Panc1 (cell line): Measurements from ENCODE around the gene STK10. TPM values are rescaled to one million over a fixed set of nuclear protein-coding genes. Genes with fewer than 3 reads are reported as not detected.

ENCODE experiments used
- ATAC-seq: fragments of 200-7000 bp; cut with Tn5 transposase; 2 replicates; pipeline ENCODE4 v1.9.1; 2020; ENCODE audit warnings: mild to moderate bottlenecking, moderate library complexity
- BruUV-seq: library from RNA; stranded (reverse); fragments of 400-500 nt; replicated peaks from 2 replicates; lab custom pipeline; 2021; lab: Mats Ljungman, UMichigan
- CTCF ChIA-PET: fragments of 300-600 bp; sonication (Branson Sonifier 250); formaldehyde crosslinking; loops from one replicate; lab custom pipeline; 2022; ENCODE audit warnings: antibody characterized with exemption; lab: Charles Lee
- POLR2A ChIA-PET: fragments of 300-600 bp; sonication (Branson Sonifier 250); formaldehyde crosslinking; loops from one replicate; lab custom pipeline; 2022; ENCODE audit warnings: antibody characterized with exemption; lab: Charles Lee
- DNase-seq: peaks from one replicate; pipeline ENCODE4 v3.0.0-alpha.2; 2010; ENCODE audit warnings: low read depth, low spot score
- H3K27ac ChIP-seq: 2 replicates; pipeline ENCODE4 v1.5.1; 2011; ENCODE audit warnings: mild to moderate bottlenecking, low read length, inconsistent platforms
- H3K27me3 ChIP-seq: fragments of 200-500 bp; sonication (Bioruptor generic); 2 replicates; pipeline ENCODE4 v1.6.0; 2014; ENCODE audit warnings: low read length, inconsistent platforms; ENCODE audit not compliant: control insufficient read depth, insufficient read depth
- H3K36me3 ChIP-seq: fragments of 200-500 bp; sonication (Bioruptor generic); 2 replicates; pipeline ENCODE4 v1.5.1; 2014; ENCODE audit warnings: inconsistent platforms, mild to moderate bottlenecking, low read length, moderate library complexity; ENCODE audit not compliant: control insufficient read depth, insufficient read depth
- H3K4me1 ChIP-seq: 2 replicates; pipeline ENCODE4 v1.5.1; 2011; ENCODE audit warnings: inconsistent platforms, mild to moderate bottlenecking, low read length, moderate library complexity; ENCODE audit not compliant: control insufficient read depth, insufficient read depth
- H3K4me3 ChIP-seq, 2 experiments: 2 replicates each; pipeline ENCODE4 v1.5.1; 2011 to 2012; ENCODE audit warnings: low read depth in 2 of 2, low read length in 2 of 2, mild to moderate bottlenecking in 2 of 2, inconsistent platforms in 1 of 2, moderate library complexity in 1 of 2
- H3K9me3 ChIP-seq: fragments of 200-500 bp; sonication (Bioruptor generic); 2 replicates; pipeline ENCODE4 v1.5.1; 2014; ENCODE audit warnings: low read depth, mild to moderate bottlenecking, inconsistent platforms, low read length, moderate library complexity; ENCODE audit not compliant: control insufficient read depth, insufficient read depth
- POLR2AphosphoS5 ChIP-seq: IDR thresholded peaks from 2 replicates; pipeline ENCODE4 v1.6.1; 2012; ENCODE audit warnings: mild to moderate bottlenecking, low read depth, low read length, moderate library complexity
- SIN3A ChIP-seq: IDR thresholded peaks from 2 replicates; pipeline ENCODE4 v1.6.1; 2012; ENCODE audit warnings: low read depth, mild to moderate bottlenecking, low read length, moderate library complexity, borderline replicate concordance; ENCODE audit not compliant: insufficient read depth
- TCF7L2 ChIP-seq: IDR thresholded peaks from 2 replicates; pipeline ENCODE4 v1.6.1; 2011; ENCODE audit warnings: mild to moderate bottlenecking, low read depth, low read length, inconsistent platforms
- in situ Hi-C: cut with HindIII; loops from 2 replicates; pipeline ENCODE4 v1.10.0; 2016; ENCODE audit warnings: low sequenced_read_pairs, low pct_unique_long_range_greater_than_20kb
- intact Hi-C: fragments of 100-400 bp; cut with micrococcal nuclease; formaldehyde crosslinking; loops from one replicate; pipeline ENCODE4 v1.10.0; 2022; ENCODE audit not compliant: unreplicated experiment
- total RNA-seq: library from RNA; stranded (reverse); gene quantifications from one replicate; pipeline ENCODE4 v1.2.1, GENCODE V29; 2021; ENCODE audit not compliant: unreplicated experiment
- TF ChIP-seq, protein P1 (sequence below): fragments of 450-650 bp; IDR thresholded peaks from 2 replicates; pipeline ENCODE4 v1.5.1; 2017; ENCODE audit warnings: mild to moderate bottlenecking
- TF ChIP-seq, protein P2 (sequence below), 2 experiments: IDR thresholded peaks; 2 replicates each; pipeline ENCODE4 v1.6.1; 2011 to 2012; ENCODE audit warnings: low read depth in 2 of 2, control low read depth in 1 of 2, low read length in 1 of 2, mild to moderate bottlenecking in 1 of 2, moderate library complexity in 1 of 2; ENCODE audit not compliant: insufficient read depth in 1 of 2

The STK10 gene
- total RNA-seq, 1 experiment from 2014 or later: 34.9 TPM

DNA sequence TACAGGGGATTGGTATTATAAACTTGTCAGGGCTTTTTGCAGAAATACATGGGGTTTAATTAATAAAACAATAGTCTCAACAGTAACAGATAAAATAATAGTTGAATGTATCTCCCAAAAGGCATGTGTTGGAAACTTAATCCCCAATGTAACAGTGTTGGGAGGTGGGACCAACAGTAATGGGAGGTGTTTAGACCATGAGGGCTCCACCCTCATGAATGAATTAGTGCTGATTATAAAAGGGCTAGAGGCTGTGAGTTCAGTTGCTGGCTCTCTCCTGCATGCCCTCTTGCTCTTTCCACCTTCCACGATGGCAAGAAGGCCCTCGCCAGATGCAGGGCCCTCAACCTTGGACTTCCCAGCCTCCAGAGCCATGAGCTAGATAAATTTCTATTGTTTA lies 56.3 kb downstream of the STK10 start:
- Histone ChIP-seq H3K27ac (no peak overlapping the region), H3K9me3 (no peaks in the 10 kb centered on the region), H3K36me3 (no peaks in the 10 kb centered on the region), H3K4me3 (no peak overlapping the region), H3K4me1 (no peaks in the 10 kb centered on the region), H3K27me3 (no peaks in the 10 kb centered on the region)
- intact Hi-C loops: no loop called here
- in situ Hi-C loops: no loop called here
- no peak for DNase-seq
- BruUV-seq: no TSS peak
- POLR2A ChIA-PET: no interaction called here
- no peak for TF ChIP-seq TCF7L2
- TF ChIP-seq POLR2AphosphoS5: no peak
- TF ChIP-seq, protein P1, sequence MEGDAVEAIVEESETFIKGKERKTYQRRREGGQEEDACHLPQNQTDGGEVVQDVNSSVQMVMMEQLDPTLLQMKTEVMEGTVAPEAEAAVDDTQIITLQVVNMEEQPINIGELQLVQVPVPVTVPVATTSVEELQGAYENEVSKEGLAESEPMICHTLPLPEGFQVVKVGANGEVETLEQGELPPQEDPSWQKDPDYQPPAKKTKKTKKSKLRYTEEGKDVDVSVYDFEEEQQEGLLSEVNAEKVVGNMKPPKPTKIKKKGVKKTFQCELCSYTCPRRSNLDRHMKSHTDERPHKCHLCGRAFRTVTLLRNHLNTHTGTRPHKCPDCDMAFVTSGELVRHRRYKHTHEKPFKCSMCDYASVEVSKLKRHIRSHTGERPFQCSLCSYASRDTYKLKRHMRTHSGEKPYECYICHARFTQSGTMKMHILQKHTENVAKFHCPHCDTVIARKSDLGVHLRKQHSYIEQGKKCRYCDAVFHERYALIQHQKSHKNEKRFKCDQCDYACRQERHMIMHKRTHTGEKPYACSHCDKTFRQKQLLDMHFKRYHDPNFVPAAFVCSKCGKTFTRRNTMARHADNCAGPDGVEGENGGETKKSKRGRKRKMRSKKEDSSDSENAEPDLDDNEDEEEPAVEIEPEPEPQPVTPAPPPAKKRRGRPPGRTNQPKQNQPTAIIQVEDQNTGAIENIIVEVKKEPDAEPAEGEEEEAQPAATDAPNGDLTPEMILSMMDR: no peak
- TF ChIP-seq, protein P2, sequence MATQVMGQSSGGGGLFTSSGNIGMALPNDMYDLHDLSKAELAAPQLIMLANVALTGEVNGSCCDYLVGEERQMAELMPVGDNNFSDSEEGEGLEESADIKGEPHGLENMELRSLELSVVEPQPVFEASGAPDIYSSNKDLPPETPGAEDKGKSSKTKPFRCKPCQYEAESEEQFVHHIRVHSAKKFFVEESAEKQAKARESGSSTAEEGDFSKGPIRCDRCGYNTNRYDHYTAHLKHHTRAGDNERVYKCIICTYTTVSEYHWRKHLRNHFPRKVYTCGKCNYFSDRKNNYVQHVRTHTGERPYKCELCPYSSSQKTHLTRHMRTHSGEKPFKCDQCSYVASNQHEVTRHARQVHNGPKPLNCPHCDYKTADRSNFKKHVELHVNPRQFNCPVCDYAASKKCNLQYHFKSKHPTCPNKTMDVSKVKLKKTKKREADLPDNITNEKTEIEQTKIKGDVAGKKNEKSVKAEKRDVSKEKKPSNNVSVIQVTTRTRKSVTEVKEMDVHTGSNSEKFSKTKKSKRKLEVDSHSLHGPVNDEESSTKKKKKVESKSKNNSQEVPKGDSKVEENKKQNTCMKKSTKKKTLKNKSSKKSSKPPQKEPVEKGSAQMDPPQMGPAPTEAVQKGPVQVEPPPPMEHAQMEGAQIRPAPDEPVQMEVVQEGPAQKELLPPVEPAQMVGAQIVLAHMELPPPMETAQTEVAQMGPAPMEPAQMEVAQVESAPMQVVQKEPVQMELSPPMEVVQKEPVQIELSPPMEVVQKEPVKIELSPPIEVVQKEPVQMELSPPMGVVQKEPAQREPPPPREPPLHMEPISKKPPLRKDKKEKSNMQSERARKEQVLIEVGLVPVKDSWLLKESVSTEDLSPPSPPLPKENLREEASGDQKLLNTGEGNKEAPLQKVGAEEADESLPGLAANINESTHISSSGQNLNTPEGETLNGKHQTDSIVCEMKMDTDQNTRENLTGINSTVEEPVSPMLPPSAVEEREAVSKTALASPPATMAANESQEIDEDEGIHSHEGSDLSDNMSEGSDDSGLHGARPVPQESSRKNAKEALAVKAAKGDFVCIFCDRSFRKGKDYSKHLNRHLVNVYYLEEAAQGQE (IDR thresholded peaks at IDR 0.05; ENCODE audit: insufficient read depth in 1 of 2, low read depth in 2 of 2, low read length in 1 of 2): no peak
- TF ChIP-seq SIN3A: no peak
- no peak for ATAC-seq
- CTCF ChIA-PET: no interaction called here

DNA sequence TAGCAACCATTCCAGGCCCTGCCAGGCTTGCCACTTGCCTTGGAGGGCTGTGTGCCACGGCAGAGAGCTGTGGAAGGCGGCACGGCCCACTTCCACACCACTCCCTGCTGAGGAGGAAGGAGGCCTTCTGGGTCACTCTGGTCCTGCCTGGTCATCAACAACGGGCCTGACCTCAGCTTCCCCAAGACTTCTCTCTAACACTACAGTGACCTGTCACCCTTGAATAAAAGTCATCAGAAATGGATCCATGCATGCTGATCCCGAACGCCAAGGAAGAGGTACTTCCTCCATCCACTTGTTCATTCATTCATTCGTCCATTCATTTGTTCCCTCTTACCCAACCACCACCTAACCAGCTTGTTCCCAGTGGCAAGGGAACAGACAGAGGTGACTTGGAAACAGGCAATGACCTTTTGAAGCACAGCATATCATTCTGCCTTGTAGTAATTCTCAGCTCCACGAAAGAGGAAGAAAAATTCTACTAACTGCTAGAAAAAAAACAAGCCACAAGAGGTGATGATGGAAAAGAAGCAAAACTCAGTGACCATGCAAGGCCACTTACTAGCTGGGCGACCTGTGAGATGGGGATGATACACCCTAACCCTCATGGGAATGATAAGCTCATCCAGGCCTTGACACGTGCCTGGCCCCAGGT lies 58.6 kb downstream of the STK10 start:
- Histone ChIP-seq H3K27ac (no peak overlapping the region), H3K36me3 (no peaks in the 10 kb centered on the region), H3K4me3 (no peak overlapping the region), H3K27me3 (no peaks in the 10 kb centered on the region), H3K9me3 (no peaks in the 10 kb centered on the region), H3K4me1 (no peaks in the 10 kb centered on the region)
- ChIA-PET POLR2A (no interaction called here), CTCF (interaction anchor here (0.6 kb wide), 1 partner anchor 17 kb away, joined by 6 read pairs; no protein-coding TSS in a partner anchor)
- no peak for ATAC-seq
- intact Hi-C loops: no loop called here
- no peak for DNase-seq
- no TSS peak for BruUV-seq
- no peak for TF ChIP-seq SIN3A
- TF ChIP-seq, protein P1: no peak
- no peak for TF ChIP-seq TCF7L2
- no peak for TF ChIP-seq POLR2AphosphoS5
- TF ChIP-seq, protein P2 (IDR thresholded peaks at IDR 0.05; ENCODE audit: insufficient read depth in 1 of 2, low read depth in 2 of 2, low read length in 1 of 2): no peak
- in situ Hi-C loops: no loop called here
